CD4-positive, alpha-beta T cell treated with Interleukin-17A for 4 hours (primary cell): ENCODE measurements around the gene PNKD.

ENCODE experiments used
- DNase-seq: peaks from one replicate; pipeline ENCODE4 v3.0.0-alpha.2; 2020; ENCODE audit warnings: mixed read lengths

The PNKD gene

DNA sequence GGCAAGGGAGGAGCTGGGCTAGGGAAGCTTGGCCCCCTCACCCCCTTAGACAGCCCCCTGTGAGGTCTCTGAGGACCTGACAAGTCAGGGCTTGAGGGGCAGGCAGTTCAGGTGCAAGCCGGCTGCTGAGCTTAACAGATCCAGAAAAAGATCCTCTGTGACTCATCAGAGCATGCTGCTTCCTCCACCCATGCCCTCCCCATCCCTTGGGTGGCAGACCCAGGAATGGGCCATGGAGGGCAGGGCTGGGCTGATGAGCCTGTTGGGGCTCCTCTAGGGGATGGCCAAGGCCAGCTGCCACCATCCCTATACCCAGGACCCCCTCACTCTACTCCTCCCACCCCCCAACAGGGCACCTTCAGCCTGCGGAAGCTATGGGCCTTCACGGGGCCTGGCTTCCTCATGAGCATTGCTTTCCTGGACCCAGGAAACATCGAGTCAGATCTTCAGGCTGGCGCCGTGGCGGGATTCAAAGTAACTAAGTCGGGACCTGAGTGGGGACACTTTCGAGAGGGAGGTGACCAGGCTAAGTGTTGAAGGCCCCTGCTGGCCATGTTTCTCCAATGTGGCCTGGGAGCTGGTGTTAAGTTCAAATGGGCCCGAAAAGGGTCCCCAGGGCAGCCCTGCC lies 113.7 kb downstream of the PNKD start:
- DNase-seq: no peak

DNA sequence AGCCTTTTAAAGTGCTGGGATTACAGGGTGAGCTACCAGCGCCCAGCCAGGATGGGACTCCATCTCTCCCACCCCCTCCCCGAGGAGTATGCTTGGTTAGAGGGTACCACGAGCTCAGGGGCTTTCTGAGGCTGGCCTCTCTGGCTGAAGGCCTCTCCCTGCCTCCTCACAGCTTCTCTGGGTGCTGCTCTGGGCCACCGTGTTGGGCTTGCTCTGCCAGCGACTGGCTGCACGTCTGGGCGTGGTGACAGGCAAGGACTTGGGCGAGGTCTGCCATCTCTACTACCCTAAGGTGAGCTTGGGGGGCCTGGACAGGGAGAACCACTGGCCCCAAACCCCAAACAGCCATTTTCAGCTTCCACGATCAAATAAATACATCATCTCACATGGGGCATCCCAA lies 114.7 kb downstream of the PNKD start:
- no peak for DNase-seq

DNA sequence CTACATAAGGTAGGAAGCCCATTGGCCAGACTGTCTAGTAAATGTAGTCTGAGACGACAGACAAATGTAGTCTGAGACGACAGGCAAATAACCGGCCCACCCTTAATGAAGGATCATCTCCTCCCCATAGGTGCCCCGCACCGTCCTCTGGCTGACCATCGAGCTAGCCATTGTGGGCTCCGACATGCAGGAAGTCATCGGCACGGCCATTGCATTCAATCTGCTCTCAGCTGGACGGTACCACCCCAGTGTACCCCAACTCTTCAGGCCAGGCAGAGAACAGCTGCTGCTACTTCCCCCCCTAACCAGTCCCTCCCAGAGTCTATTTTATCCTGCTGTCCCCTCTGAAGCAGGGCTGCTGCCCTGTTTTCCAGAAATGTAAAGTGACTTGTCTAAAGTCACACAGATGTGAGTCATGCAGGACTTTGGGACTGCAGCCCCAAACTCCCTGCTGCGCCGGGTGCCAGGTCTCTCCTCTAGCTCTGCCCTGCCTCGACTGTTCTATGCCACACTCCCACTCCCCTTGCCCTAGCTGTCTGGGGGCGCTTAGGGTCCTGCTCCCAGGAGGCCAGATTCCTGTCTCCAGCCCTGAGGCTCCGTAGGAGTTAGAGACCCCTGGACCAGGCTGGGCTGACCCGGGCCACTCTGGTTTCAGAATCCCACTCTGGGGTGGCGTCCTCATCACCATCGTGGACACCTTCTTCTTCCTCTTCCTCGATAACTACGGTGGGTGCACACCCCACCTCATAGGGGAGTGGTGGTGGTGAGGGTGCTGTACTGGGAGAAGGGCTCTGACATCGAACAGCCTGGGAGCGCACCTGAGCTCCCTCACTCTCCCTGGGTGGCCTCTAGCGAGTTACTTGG lies 116.4 kb downstream of the PNKD start:
- DNase-seq: no peak

DNA sequence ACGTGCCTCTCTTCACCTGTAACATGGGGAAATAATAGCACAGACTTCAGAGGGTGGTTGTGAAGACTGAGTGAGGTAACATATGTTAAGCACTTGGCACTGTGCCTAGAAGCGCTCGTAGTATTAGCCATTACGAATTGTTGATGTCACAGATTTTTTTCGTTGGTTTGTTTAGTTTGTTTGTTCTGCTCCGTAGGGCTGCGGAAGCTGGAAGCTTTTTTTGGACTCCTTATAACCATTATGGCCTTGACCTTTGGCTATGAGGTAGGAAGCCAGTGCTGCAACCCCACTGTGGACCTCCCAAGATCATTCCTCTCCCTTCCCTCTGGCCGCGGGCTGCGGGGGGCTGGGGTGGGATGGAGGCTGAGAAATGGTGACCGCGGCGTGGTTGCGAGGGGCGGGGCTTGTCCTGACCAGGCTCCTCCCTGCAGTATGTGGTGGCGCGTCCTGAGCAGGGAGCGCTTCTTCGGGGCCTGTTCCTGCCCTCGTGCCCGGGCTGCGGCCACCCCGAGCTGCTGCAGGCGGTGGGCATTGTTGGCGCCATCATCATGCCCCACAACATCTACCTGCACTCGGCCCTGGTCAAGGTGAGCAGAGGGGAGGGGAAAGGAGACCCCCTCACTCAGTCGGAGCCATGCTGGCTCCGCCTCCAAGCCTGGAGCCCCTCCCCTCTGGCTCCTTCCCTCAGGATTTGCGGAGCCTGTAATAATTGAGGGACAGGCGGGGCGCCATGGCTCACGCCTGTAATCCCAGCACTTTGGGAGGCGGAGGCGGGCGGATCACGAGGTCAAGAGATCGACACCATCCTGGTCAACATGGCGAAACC lies 117.3 kb downstream of the PNKD start:
- peak; percentile 46 for DNase-seq

DNA sequence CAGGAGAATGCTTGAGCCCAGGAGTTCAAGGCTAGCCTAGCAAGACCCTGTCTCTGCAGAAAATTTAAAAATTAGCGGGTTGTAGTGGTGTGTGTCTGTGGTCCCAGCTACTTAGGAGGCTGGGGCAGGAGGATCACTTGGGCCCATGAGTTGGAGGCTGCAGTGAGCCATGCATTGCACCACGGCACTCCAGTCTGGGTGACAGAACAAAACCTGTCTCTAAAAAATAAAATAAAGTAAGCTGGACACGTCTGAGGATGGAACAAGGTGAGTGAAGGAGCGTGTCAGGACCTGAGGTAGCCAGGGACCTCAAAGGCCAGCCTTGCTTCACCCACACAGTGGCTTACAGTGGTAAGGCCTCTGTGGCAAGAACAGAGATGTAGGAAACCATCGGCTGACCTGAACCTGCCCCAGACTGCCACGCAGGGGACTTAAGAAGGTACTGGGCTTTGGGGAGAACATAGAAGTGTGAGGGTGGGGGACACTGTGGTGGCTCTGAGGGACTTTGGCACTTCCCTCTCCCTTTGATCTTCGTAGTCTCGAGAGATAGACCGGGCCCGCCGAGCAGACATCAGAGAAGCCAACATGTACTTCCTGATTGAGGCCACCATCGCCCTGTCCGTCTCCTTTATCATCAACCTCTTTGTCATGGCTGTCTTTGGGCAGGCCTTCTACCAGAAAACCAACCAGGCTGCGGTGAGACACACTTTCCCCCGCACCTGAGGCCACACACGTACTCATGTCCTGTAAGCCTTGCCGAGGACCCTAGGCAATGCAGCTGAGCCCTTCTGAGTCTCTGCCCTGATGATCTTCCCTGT lies 119.2 kb downstream of the PNKD start:
- DNase-seq: no peak

DNA sequence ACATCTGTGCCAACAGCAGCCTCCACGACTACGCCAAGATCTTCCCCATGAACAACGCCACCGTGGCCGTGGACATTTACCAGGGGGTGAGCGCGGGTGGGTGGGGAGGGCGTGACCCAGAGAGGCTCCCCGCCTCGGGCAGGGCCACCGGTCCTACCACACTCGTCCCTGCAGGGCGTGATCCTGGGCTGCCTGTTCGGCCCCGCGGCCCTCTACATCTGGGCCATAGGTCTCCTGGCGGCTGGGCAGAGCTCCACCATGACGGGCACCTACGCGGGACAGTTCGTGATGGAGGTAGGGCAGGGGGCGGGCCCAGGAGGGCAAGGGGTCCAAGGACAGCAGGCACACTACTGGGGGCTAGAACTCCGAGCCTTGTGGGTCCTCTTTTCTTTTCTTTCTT lies 120.9 kb downstream of the PNKD start:
- DNase-seq: no peak

DNA sequence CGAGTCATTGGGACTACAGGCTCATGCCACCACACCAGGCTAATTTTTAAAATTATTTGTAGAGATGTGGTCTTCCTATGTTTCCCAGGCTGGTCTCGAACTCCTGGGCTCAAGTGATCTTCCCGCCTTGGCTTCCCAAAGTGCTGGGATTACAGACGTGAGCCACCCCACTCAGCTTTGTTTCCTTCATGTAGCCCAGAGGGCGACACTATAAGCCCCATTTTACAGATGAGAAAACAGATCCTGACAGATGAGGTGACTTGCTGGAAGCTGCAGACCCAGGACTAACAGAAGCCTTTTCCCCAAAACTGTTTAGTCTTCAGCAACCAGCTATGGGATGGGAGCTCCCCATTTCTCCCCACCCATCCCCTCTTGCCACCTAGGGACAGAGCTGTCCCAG lies 122.1 kb downstream of the PNKD start:
- DNase-seq: no peak

DNA sequence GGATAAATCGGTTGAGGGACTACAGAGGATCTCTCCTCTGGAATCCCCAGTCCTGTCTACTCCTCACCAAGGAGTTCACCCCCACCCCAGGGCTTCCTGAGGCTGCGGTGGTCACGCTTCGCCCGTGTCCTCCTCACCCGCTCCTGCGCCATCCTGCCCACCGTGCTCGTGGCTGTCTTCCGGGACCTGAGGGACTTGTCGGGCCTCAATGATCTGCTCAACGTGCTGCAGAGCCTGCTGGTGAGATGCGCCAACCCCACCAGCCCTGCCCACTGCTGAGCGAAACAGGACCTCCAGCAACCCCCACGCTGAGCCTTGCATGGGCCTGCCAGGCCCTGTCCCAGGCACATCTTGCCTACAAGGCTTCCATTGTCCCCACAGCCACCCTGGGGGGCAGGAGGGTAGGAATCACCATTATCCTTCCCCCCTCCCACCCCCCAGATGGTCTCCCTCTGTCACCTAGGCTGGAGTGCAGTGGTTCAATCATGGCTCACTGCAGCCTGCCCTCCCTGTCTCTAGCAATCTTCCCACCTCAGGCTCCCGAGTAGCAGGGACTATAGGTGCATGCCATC lies 122.7 kb downstream of the PNKD start:
- no peak for DNase-seq

DNA sequence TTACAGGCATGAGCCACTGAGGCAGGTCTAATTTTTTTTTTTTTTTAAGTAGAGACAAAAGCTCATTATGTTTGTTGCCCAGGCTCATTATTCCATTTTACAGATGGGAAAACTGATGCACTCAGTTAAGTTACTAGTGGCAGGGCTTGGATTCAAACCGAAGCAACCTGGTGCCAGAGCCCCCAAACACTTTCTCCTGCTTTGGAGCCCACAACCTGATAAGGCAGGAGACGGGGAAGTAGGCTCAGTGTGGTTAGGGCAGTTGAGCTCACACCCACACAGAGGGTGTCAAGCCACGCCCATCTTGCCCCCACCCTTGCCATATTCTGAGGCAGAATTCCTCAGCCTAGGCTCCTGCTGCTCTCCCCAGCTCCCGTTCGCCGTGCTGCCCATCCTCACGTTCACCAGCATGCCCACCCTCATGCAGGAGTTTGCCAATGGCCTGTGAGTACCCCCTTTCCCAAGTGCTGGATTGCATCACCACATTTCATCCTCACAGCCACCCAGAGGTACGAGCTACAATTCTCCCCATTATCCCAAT lies 123.5 kb downstream of the PNKD start:
- DNase-seq: no peak

DNA sequence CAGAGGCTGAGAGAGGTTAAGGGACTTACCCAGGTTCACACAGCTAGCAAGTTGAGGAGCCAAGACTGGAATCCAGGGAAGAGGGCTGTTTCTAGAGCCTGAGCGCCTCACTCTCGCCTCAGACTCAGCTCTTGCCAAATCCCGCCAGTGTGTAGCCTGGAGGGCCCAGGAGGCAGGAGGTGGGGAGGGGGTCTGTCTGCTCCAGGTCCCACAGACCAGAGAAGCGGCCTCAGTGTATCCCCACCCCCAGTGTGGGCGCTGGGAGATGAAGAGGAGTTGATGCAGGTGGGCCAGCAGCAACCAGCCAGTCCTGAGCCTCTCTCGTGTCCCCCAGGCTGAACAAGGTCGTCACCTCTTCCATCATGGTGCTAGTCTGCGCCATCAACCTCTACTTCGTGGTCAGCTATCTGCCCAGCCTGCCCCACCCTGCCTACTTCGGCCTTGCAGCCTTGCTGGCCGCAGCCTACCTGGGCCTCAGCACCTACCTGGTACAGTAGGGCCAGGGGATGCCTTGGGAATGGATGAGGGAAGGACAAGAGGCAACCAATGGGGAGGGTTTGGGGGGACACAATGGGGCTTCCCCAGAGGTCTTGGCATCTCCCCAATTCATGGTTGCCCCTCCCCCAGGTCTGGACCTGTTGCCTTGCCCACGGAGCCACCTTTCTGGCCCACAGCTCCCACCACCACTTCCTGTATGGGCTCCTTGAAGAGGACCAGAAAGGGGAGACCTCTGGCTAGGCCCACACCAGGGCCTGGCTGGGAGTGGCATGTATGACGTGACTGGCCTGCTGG lies 124.2 kb downstream of the PNKD start:
- no peak for DNase-seq

DNA sequence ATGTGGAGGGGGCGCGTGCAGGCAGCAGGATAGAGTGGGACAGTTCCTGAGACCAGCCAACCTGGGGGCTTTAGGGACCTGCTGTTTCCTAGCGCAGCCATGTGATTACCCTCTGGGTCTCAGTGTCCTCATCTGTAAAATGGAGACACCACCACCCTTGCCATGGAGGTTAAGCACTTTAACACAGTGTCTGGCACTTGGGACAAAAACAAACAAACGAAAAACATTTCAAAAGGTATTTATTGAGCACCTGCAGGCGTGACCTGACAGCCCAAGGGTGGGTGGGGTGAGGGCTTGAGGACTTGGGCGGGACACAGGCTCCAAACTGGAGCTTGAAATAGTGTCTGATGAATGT lies 124.7 kb downstream of the PNKD start:
- no peak for DNase-seq

DNA sequence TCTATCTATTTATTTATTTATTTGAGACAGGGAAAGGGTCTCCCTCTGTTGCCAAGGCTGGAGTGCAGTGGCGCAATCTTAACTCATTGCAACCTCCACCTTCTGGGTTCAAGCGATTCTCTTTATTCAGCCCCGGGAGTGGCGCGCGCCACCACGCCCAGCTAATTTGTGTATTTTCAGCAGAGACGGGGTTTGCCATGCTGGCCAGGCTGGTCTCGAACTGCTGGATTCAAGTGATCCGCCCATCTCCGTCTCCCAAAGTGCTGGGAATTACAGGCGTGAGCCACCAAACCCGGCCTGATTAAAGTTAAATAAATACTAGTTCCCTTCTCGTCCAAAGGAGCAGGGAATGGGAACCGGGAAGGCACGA lies 125.1 kb downstream of the PNKD start:
- DNase-seq: no peak

DNA sequence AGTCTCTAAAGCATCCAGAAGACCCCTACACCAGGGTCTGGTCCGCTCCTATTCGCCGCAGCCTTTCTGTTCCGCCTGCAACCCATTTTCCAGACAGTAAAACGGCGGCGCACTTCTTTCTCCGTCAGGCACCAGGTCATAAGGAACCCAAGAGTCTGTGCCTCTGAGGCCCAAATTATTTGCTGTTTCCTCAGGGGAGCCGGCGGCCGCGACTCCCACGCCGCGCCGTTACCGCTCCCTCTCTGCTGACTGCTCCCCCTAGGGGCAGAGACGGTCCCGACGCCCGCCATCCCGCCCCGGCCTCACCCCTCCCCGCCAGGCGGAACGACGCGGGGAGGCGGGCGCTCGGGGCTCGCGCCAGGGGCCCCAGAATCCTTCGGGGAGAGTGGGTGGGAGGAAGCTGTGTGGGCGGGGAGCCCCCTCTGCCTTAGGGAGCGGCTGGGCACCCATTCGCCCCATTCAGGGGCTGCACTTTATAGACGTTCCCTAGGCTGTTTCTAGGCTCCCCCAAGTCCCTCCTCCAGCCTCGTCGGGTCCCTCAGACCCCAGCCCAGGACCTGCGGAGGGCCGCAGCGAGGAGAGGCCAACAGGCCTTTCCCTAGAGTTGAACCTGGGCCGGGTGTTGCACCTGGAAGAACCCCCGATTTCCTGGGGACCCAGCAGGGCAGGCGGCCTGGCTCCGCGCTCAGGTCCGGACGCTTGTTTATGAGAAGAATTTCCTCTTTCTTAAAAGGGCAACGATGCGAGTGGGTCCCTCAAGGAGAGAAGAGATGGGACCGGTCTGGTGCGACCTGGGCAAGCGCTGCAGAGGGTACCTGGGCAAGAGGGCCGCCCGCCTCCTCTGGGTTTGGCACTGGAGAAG lies 125.7 kb downstream of the PNKD start:
- peak; percentile 95 for DNase-seq
